ENCODE results near the gene PACRG.

Gene PACRG

DNA sequence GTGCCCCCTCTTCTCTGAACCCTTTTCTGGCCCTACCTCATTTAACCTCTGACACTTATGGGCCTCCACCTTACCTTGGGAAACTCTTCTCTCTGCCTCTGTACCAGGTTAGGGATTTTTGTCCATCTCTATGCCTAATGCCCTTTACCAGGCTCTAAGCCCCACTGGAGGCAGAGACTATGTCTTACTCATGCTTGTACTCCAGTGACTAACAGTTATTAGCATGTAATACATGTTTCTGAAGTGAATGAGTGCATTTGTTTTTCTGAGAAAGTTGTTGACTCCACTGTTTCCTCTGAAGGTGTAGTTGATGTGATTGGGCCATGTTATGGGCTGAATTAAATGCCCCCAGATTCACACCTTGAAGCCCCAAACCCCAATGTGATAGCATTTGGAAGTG is 234.3 kb downstream of the PACRG start:
- Histone ChIP-seq H3K27ac (ENCODE audit: low read depth, low read length) (no peak overlapping the region), H2AFZ (ENCODE audit: low read depth, low read length, severe bottlenecking) (no peak overlapping the region)

DNA sequence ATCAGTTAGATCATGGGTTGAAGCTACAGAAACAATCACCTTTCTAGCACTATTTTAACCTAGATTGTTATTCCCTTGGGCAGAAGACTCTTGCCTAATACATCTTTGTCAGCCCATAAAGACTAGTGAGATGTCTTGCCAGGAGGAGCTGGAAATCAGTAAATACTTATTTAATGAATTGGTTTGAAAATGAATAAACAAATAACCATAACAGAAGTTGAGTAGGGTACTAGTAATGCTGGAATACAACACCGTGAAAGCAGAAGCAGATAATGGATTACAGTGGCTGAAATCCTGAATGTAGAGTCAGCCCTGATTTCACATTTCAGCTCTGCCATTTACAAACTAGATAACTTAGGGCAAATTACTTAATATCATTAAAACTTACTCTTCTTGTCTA is 236.1 kb downstream of the PACRG start:
- Histone ChIP-seq H3K27me3 (ENCODE audit: low read length) (no peaks in the 10 kb centered on the region), H2AFZ (ENCODE audit: low read depth, low read length, severe bottlenecking) (no peak overlapping the region), H3F3A (ENCODE audit: insufficient read depth) (no peaks in the 10 kb centered on the region), H3K9ac (ENCODE audit: low read length) (no peak overlapping the region), H3K9me3 (ENCODE audit: insufficient read depth, low read length) (no peaks in the 10 kb centered on the region), H3K4me3 (ENCODE audit: insufficient read depth, low read length, poor library complexity, severe bottlenecking) (no peak overlapping the region), H3K9me2 (replicated peaks; ENCODE audit: insufficient read depth, low read length) (no peaks in the 10 kb centered on the region; the same call in 1 of the 2 replicates), H3K79me2 (ENCODE audit: insufficient read depth, low read length) (no peaks in the 10 kb centered on the region), H3K36me3 (ENCODE audit: low read length) (no peaks in the 10 kb centered on the region), H3K4me2 (ENCODE audit: low read depth, low read length, poor library complexity, severe bottlenecking) (no peak overlapping the region), H3K27ac (ENCODE audit: low read depth, low read length) (no peak overlapping the region), H4K20me1 (ENCODE audit: low read depth, low read length) (no peaks in the 10 kb centered on the region)
- TF ChIP-seq EZH2phosphoT487 (conservative IDR thresholded peaks at IDR 0.05; ENCODE audit: low read length), result no peak
- TF ChIP-seq, protein P1, sequence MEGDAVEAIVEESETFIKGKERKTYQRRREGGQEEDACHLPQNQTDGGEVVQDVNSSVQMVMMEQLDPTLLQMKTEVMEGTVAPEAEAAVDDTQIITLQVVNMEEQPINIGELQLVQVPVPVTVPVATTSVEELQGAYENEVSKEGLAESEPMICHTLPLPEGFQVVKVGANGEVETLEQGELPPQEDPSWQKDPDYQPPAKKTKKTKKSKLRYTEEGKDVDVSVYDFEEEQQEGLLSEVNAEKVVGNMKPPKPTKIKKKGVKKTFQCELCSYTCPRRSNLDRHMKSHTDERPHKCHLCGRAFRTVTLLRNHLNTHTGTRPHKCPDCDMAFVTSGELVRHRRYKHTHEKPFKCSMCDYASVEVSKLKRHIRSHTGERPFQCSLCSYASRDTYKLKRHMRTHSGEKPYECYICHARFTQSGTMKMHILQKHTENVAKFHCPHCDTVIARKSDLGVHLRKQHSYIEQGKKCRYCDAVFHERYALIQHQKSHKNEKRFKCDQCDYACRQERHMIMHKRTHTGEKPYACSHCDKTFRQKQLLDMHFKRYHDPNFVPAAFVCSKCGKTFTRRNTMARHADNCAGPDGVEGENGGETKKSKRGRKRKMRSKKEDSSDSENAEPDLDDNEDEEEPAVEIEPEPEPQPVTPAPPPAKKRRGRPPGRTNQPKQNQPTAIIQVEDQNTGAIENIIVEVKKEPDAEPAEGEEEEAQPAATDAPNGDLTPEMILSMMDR (IDR thresholded peaks at IDR 0.05; ENCODE audit: insufficient read depth, low read length, poor library complexity, severe bottlenecking), result no peak

More for the DNA sequence above, 234.3 kb downstream of the PACRG start:
- Histone ChIP-seq H3K79me2 (ENCODE audit: insufficient read depth, low read length) (no peaks in the 10 kb centered on the region), H4K20me1 (ENCODE audit: low read depth, low read length) (no peaks in the 10 kb centered on the region), H3K27me3 (ENCODE audit: low read length) (no peaks in the 10 kb centered on the region), H3F3A (ENCODE audit: insufficient read depth) (no peaks in the 10 kb centered on the region), H3K4me3 (ENCODE audit: insufficient read depth, low read length, poor library complexity, severe bottlenecking) (no peak overlapping the region), H3K4me2 (ENCODE audit: low read depth, low read length, poor library complexity, severe bottlenecking) (no peak overlapping the region), H3K9ac (ENCODE audit: low read length) (no peak overlapping the region), H3K9me2 (replicated peaks; ENCODE audit: insufficient read depth, low read length) (no peaks in the 10 kb centered on the region; the same call in 1 of the 2 replicates), H3K9me3 (ENCODE audit: insufficient read depth, low read length) (no peaks in the 10 kb centered on the region), H3K36me3 (ENCODE audit: low read length) (no peaks in the 10 kb centered on the region)
- TF ChIP-seq, protein P1 (IDR thresholded peaks at IDR 0.05; ENCODE audit: insufficient read depth, low read length, poor library complexity, severe bottlenecking), result no peak
- no peak for TF ChIP-seq EZH2phosphoT487 (conservative IDR thresholded peaks at IDR 0.05; ENCODE audit: low read length)

DNA sequence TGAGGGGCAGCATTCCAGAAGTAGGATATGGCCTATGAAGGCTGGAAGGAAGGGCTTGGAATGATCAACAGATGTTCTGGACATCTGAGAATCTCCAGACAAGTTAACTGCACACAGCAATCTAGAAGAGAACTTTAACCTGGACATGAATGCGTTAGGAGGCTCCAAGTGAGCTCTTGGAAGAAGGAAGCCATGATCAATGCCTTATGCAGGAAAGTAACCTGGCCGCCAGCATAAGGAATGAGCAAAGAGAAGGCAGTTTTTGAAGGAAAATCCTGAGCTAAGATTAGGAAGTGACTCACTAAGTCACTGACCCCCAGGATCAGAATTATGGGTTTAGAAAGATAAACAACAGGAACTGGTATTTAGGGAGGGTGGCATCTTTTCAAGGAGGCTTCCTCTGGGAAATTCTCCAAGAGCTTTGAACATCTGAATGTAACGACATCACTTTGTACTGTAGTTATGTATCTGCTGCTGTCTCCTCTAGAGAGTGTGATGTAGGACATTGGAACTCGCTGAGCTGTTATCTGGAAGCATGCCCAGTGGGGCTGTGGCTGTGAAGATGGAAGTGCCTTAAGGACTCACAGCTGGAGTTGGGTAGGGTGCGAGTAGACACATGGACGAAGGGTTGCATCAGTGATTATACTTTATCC is 236.8 kb downstream of the PACRG start:
- Histone ChIP-seq H3K4me2 (ENCODE audit: low read depth, low read length, poor library complexity, severe bottlenecking) (no peak overlapping the region), H2AFZ (ENCODE audit: low read depth, low read length, severe bottlenecking) (no peak overlapping the region), H3K9me2 (replicated peaks; ENCODE audit: insufficient read depth, low read length) (no peaks in the 10 kb centered on the region; the same call in 1 of the 2 replicates)

More for the DNA sequence above, 236.8 kb downstream of the PACRG start:
- Histone ChIP-seq H3F3A (ENCODE audit: insufficient read depth) (no peaks in the 10 kb centered on the region), H3K36me3 (ENCODE audit: low read length) (no peaks in the 10 kb centered on the region), H3K4me3 (ENCODE audit: insufficient read depth, low read length, poor library complexity, severe bottlenecking) (no peak overlapping the region), H3K9ac (ENCODE audit: low read length) (no peak overlapping the region), H3K27me3 (ENCODE audit: low read length) (no peaks in the 10 kb centered on the region), H3K9me3 (ENCODE audit: insufficient read depth, low read length) (no peaks in the 10 kb centered on the region), H4K20me1 (ENCODE audit: low read depth, low read length) (no peaks in the 10 kb centered on the region), H3K27ac (ENCODE audit: low read depth, low read length) (no peak overlapping the region), H3K79me2 (ENCODE audit: insufficient read depth, low read length) (no peaks in the 10 kb centered on the region)
- no peak for TF ChIP-seq EZH2phosphoT487 (conservative IDR thresholded peaks at IDR 0.05; ENCODE audit: low read length)
- TF ChIP-seq, protein P1 (IDR thresholded peaks at IDR 0.05; ENCODE audit: insufficient read depth, low read length, poor library complexity, severe bottlenecking), result no peak
